NCI-H69 (cell line): Measurements from ENCODE around the gene ATIC.

Experiments used
- DNase-seq: peaks from one replicate; lab custom pipeline; 2025; lab: John Stamatoyannopoulos, UW

Gene ATIC

DNA sequence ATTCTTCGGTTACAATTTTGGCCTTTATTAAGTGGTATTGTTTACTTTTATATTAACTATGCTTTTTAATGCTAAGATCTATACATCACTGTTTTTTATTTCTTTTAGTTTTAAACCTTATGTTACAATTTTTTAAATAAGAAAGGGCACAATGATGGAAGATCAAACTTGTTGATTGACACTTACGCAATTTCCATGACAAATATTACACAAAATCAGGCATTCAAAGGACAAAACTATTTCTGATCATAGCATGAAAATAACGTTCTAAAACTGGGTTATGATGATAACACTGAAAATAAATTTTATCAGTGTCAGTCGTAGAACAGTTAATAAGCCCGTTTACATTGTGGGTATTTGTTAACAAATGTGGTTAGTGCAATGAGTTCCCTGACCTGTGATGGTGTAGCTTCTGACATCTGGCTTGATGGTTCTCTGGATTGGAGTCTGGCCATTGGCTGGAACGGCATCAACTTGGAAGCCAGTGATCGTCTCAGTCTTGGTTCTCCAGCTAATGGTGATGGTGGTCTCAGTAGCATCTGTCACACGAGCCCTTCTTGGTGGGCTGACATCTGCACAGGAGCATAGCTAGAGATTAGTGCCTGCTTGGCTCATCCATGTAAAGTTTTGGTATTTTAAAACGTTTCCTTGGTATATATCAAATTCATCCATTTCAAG is 64.4 kb downstream of the ATIC start:
- DNase-seq = no peak

DNA sequence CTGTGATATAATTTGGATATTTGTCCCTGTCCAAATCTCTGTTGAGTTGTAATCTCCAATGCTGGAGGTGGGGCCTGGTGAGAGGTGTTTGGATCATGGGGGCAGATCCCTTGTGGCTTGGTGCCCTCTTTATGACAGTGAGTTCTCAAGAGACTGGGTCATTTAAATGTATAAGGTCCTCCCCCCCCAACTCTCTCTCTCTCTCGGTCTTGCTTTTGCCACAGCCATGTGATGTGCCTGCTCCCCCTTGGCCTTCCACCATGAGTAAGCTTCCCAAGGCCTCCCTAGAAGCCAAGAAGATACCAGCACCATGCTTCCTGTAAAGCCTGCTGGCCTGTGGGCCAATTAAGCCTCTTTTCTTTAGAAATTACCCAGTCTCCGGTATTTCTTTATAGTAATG is 65.4 kb downstream of the ATIC start:
- no peak for DNase-seq

DNA sequence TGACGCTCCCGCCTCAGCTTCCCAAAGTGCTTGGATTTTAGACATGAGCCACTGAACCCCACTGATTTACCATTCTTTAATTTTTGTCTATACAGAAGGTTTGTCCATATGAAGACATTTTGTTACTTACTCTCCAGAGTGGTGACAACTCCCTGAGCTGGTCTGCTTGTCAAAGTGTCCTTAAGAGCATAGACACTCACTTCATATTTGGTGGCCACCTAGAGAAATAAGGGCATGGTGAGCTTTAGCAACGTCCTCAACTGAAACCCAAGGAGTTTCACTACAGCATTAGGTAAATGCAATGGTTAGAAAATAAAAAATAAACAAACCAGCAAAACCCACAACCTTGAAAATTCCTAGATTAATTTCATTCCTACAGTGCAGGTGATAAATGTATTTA is 66.2 kb downstream of the ATIC start:
- DNase-seq = no peak

DNA sequence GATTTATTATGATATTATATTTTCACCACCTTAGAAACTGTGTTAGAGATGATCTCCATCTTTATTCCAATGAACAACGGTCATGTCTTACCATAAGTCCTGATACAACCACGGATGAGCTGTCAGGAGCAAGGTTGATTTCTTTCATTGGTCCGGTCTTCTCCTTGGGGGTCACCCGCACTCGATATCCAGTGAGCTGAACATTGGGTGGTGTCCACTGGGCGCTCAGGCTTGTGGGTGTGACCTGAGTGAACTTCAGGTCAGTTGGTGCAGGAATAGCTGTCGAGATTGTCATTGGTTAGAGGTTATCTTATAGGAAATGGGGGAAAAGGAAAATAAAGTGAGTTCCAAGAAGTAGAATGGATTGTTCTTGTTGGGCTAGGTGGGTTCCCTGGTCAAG is 67.2 kb downstream of the ATIC start:
- DNase-seq = no peak

DNA sequence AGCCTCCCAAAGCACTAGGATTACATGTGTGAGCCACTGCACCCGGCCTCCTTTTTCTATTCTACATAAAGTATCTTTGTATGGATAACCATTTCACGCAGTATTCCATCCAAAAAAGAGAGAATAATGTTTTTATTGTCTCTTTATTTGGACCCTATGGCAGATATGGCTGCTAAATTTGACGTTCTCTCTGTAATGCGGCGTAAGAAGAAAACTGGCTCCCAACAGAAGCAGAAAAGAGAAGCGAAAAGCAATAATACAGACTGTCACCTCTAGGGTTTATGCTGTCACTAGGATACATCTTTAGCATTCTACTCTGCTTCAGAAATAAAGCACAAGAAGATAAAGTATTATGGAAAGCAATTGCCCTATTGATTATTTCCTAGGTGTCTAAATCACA is 68.1 kb downstream of the ATIC start:
- no peak for DNase-seq

DNA sequence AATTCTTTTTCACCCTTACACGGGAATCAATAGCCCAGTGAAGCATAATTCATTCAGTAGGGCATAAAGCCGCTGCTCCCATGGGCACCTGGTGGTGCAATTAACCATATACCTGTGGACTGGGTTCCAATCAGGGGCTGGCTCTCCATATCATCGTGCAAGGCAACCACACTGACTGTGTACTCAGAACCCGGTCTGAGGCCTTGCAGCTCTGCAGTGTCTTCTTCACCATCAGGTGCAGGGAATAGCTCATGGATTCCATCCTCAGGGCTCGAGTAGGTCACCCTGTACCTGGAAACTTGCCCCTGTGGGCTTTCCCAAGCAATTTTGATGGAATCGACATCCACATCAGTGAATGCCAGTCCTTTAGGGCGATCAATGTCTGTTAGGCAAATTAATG is 68.8 kb downstream of the ATIC start:
- no peak for DNase-seq

DNA sequence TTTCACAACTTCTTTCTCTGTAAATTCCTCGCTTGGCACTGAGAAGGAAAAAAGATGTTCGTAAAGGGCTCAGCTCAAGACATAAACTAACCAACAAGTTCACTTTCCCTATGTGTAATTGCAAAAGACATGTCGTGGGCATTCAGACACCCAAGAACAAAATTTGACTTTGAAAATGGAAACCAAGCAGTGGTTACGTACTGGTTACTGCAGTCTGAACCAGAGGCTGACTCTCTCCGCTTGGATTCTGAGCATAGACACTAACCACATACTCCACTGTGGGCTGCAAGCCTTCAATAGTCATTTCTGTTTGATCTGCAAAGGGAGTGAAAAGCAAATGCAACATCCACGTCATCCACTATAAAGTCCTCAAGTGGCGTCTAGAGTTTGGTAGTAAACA is 70.2 kb downstream of the ATIC start:
- DNase-seq = no peak

DNA sequence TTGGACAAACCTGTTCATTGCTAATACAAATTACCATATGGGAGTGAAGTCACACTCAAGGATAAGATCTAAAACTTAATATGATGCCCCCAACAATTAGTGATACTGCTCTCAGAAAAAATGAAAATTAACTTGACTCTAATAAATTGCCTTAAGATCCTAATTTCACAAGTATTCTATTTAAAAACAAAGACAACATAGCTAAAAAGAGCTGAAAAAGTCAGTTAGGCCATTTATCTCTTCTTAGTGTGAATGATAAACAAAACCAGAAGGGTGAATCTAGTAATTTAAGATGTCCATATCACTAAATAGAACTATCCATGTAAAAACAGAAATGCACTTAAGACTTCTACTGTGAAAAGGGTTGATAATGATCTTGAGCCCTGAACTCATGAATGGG is 70.6 kb downstream of the ATIC start:
- DNase-seq = no peak

DNA sequence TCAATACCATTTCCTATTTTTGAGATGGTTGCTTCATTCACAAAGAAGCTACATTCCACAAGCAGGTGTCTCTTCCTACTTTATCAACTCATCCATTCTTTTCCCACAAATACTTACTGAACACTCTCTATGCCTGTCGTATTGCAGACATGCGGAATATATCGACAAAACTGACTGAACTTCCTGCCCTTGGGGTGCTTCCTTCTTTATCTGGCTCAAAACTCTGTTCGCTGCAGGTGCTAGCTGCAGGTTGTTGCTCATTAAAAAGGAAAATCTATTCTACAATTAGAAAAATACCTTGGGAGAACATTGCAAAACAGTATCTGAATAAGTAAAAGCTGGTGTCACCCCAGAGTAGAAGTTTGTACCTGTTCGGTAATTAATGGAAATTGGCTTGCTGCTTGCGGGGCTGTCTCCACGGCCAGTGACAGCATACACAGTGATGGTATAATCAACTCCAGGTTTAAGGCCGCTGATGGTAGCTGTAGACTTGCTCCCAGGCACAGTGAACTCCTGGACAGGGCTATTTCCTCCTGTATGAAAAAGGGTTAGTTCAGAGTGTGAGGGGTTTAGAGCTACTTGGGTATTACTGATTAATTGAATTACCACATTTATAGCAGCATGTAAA is 71.9 kb downstream of the ATIC start:
- DNase-seq = no peak

DNA sequence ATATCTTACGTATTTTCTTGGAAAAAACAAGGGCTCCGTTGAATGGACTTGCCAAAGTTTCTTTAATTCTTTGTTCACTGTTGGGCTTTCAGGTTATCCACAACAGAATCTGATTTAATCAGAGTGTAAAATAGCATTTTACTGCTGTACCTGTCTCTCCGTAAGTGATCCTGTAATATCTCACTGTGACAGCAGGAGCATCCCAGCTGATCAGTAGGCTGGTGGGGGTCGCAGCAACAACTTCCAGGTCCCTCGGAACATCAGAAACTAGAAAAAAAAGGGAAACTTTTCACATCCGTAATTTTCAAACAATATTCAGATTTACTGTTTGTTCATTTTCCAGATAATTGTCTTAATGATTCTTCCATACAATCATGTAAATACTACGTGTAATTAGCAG is 72.9 kb downstream of the ATIC start:
- no peak for DNase-seq

DNA sequence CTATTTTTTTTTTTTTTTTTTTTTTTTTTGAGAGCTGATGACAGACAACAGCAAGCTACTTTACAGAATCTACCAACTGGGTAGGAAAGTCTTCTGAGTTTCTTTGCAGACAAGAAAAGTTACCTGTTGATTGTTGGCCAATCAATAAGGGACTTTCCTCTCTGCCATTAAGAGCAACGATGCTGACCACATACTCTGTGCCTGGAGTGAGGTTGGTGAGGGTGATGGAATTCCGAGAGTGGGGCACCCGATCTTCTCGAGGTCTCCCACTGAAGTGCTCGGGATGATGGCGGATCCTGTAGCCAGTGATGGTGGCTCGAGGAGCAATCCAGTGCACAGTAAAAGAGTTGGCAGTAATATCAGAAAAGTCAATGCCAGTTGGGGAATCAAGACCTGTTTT is 74.7 kb downstream of the ATIC start:
- no peak for DNase-seq

DNA sequence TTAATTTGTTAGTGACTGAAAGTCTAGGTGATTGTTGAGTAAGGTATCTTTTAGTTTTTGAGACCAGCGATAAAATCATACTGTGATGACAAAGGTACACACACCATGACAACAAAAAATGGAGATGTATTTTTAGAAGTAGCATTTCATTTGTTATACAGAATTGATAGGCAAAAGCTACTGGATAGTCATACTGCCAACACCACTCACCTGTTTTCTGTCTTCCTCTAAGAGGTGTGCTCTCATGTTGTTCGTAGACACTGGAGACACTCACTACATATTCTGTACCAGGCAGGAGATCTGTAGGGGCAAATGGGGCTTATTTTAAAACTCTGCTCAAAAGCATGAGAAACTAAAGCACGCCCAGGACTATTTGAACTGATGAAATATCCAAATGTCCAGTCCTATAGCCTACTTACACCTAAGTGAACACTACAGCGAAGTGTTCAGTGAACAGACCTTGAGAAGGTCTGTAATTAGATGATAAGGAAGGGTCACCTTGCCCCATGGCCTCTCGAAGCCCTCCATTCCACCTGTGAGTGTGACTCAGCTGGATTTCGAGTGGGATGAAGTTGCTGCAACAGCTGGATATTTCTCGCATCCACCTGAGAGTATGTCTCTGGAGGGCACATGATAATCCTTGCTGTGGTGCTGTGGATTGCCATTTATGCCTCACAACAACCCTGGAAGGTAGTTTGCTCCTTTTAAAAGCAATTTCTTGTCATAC is 76.3 kb downstream of the ATIC start:
- no peak for DNase-seq

DNA sequence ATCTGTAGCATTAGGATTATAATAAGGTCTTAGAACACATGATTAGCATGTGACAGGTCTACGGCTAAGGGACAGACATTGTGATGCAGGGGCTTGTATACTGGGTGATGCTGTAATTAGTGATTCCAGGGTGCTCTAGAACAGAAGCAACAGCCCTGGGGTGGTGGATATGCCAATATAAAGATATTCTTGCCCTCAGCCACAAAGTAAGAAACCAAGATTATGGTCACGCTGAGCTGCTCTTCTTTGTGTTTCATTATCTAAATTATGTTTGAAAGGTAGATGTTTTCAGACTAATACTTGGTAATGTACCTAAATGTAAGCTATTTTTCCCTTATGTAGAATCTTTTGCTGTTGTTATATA is 78.7 kb downstream of the ATIC start:
- no peak for DNase-seq

DNA sequence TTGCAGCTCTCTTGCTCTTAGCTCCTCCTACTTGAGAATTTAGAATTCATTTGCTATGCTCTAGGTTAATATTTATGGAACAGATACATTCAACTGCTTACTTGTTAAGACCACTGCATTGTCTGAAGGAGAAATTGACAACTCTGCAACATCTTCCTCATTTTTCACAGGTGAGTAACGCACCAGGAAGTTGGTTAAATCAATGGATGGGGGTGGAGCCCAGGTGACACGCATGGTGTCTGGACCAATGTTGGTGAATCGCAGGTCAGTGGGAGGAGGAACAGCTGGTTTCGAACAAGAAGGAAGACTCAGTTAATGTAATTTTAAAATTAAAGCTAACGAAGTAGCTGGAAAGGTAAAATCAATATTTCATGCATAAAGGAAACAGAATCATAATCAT is 79.7 kb downstream of the ATIC start:
- no peak for DNase-seq

DNA sequence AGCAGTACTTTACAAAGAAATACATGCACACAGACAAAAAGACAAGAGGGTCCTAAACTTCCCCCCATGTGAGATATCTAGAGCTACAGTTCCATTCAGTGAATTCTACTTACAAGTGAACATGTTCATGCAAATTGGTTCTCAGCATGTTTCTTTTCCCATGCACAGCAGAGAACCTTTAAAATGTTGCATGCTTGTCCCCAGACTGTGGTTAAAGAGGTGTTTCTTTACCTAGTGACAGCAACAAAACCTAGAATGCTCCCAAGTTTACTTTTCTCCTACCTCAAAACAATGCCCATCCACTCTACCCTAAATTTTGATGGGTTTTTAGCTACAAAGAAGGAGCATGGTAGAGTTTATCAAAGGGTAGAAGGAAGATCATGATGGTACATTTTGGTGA is 80.3 kb downstream of the ATIC start:
- DNase-seq = no peak

DNA sequence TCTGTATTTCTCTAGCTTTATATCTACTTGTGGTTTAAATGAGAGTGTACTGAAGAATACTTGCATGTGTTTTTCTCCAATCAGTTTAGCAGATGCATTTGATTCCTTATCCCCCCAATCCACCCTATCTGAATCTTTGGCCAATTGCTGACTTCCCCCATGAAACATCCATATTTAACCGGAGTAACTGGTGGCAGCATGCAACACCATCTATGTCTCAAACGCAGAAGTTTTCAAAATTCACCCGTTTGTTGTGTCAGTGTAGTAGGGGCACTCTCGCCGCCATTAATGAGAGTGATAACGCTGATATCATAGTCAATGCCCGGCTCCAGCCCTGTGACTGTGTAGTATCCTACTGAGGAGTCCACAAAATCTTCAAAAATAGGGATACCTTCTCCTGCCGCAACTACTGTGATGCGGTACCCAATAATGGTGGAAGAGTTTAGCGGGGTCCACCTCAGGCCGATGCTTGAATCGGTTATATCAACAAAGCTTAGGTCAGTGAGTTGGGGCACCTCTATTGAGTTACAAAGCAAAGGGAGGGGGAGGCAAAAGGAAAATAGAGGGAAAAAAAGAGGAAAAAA is 80.9 kb downstream of the ATIC start:
- no peak for DNase-seq

DNA sequence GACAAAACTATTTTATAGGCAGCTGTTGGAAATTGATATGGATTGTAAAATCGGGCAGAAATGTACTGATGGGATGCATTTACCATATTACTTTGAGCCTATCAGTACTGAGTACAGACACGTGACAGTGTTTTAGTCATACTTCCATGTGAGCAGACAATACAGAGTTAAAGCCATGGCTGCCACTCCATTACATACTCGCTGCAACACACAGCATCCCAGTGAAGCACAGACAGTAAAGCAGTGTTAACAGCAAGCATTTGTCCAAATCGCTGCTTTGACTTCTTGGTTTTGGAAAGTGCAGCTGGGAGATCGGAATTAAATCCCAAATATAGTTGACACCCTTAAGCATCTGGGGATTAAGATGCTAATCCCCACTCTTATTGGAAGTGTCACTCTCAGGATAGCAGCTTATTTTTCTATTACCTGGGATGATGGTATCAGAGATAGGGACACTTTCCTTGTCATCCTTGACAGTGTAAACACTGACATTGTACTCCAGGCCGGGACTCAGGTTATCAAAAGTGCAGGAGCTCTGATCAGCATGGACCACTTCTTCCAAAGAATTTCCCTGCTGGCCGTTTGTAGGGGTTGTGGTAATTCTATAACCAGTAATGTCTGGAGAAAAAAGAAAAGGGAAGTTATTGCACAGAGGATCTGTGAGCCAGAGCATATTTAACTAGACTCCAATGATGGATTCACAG is 82.4 kb downstream of the ATIC start:
- DNase-seq = no peak

DNA sequence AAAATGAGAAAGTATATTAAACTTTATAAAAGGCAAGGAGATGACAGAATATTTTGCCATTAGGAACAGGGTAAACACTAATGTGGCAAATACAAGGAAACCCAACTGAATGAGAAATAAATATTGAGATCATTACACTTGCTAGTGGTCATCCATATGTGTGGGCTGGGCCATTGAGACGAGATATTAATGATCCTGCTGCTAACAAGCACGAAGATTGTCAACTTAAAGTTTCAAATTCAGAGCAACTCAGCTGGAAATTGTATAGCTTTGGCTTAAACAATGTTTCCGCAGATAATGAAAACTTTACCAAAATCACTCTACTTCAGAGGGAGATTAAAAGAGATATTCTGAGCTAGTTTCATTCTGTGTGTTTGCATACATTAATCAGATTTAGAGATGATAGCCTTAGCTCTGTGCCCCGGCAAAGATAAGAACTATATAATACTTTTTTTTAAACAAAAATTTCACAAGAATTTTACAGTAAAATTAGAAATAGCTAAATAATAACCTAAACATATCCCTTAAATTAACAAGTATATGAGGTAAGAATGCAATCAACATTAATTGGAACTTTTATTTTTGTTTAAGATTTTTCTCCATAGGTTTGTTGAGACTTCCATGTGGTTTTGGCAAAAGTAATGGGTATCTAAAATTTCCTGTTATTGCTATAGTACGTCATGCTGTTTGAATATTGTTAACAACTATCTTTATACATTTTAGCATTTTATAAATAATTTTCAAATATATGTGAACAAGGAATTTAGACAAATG is 84.0 kb downstream of the ATIC start:
- no peak for DNase-seq

DNA sequence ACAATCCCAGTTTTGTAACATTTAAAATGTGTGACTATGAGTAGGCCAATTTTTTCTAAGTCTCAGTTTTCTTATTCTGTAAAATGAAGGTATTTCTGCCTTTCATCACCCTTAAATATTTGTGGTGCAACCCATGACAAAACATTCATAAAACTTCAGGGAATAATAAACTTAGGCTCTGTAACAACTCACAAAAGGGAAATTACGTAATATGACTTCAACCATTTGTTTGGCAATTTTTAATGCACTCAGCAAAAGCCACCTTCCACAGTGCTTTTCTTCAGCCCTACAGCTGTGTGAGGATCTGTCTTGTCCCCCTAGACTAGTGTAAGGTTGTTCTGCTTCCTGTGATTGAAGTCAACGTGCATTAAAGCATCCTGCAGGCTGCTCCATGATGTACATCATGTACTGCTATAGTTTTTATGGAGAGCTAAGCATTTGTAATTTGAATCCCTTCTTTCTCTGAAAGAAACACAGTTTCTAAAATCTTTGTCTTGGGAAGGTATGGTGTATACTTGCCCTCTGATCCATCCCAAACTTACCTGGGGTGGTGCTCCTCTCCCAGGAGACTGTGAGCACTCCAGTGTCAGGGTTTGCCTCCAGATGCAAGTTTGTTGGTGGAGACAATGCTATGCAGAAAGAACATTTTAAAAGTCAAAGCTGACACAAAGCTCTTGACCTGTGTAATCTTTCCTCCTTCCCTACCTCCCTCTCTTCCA is 84.9 kb downstream of the ATIC start:
- DNase-seq = no peak

DNA sequence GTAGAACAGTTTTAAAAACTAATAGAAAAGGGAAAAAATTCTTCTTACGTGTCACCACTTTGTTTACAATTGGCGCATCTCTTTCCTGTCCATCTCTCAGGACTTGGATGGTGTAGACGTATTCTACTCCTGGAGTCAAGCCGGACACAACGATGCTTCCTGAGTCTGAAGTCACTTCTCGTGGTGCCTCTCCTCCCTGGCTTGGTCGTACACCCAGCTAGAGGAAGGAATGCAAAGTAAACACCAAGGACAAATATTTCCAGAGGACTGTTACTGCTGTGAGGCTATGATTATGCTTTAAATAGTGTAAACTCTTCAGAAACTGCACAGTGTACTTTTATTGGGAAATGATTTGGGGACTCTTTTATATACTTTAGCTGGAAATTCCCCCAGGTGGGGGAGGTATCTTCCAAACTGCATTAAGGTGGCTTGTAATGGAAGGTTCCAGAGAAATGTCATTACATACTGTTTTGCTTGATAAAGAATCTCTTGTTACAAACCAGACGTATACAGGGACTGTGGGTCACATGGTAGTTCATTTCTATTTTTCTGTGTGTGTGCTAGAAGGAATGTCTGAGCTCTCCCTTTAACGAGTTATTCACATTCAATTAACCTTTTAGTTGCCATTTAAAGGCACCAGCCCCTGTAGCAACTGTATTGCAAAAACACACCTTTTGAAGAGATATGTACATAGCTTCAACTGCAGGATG is 85.9 kb downstream of the ATIC start:
- peak; percentile 0 for DNase-seq
